Testis (tissue), 2 donors: ENCODE data around the gene EMC6.

ENCODE experiments used
- CTCF ChIP-seq, 3 experiments: fragments of 450-650 bp in 2 of 3; fragments of 200-600 bp in 1 of 3; sonication (generic) in 1 of 3; IDR thresholded peaks; one replicate each; pipeline ENCODE4 v1.5.1; 2016 to 2019; ENCODE audit warnings: antibody characterized with exemption in 3 of 3, mild to moderate bottlenecking in 2 of 3, moderate library complexity in 1 of 3
- POLR2A ChIP-seq: fragments of 450-650 bp; IDR thresholded peaks from one replicate; pipeline ENCODE4 v1.6.1; 2017; ENCODE audit warnings: antibody characterized with exemption, mild to moderate bottlenecking, moderate library complexity

GRCh38 chr17:3695723-3696411 is 27.3 kb downstream of the EMC6 start, which contains the start of gene P2RX5:
- TF ChIP-seq CTCF (IDR thresholded peaks at IDR 0.05) = no peak
- TF ChIP-seq POLR2A = no peak
